SK-N-SH (cell line): Measurements from ENCODE around the gene GRIA1.

Source experiments
- CTCF ChIP-seq: fragments of 200-600 bp; sonication (generic); IDR thresholded peaks from 2 replicates; pipeline ENCODE4 v1.6.1; 2017; ENCODE audit warnings: antibody characterized with exemption, mild to moderate bottlenecking, moderate library complexity
- EZH2phosphoT487 ChIP-seq: fragments of 200-600 bp; sonication (generic); IDR thresholded peaks from 2 replicates; pipeline ENCODE4 v1.6.1; 2017; ENCODE audit warnings: low read depth, mixed run types, mild to moderate bottlenecking, antibody characterized with exemption, moderate library complexity, borderline replicate concordance
- IRF3 ChIP-seq: fragments of 150-350 bp; IDR thresholded peaks from 2 replicates; pipeline ENCODE4 v1.6.1; 2016; ENCODE audit warnings: mild to moderate bottlenecking, low read depth, low read length
- MAX ChIP-seq: IDR thresholded peaks from 2 replicates; pipeline ENCODE4 v1.4.0; 2012; ENCODE audit warnings: low read depth
- RAD21 ChIP-seq: IDR thresholded peaks from 2 replicates; pipeline ENCODE4 v1.6.1; 2012; ENCODE audit warnings: mild to moderate bottlenecking, low read length

- no peak for TF ChIP-seq CTCF
- TF ChIP-seq RAD21 = no peak
- TF ChIP-seq EZH2phosphoT487 = no peak
- no peak for TF ChIP-seq IRF3
- no peak for TF ChIP-seq MAX
These were observed 19.7 kb upstream of the GRIA1 start for GRCh38 chr5:153470736-153471135.
